Sigmoid colon (tissue), 7 donors: Measurements from ENCODE around the gene MEIOC. TPM values are rescaled to one million over a fixed set of nuclear protein-coding genes. Genes with fewer than 3 reads are reported as not detected.
"Not testable (repeated sequence)": the region's sequence is repeated elsewhere in the genome, so short reads cannot be mapped to it uniquely, and the experiment has no call there.

ENCODE experiments used
- DNase-seq: peaks from one replicate; pipeline ENCODE4 v3.0.0-alpha.2; 2019
- H3K27ac ChIP-seq, 4 donors: fragments of 200-600 bp; sonication (generic); one replicate each; pipeline ENCODE4 v1.5.1; 2016 to 2019; ENCODE audit warnings: mild to moderate bottlenecking in 1 of 4
- H3K27me3 ChIP-seq, 3 donors: fragments of 200-600 bp; sonication (generic); one replicate each; pipeline ENCODE4 v1.5.1; 2019; ENCODE audit warnings: mild to moderate bottlenecking in 1 of 3
- H3K36me3 ChIP-seq, 4 donors: fragments of 200-600 bp; sonication (generic); one replicate each; pipeline ENCODE4 v1.5.1; 2016 to 2019
- H3K4me1 ChIP-seq, 4 donors: fragments of 200-600 bp; sonication (generic); one replicate each; pipeline ENCODE4 v1.5.1; 2017 to 2019
- H3K4me3 ChIP-seq, 4 donors: fragments of 200-600 bp; sonication (generic); one replicate each; pipeline ENCODE4 v1.5.1; 2017 to 2019; ENCODE audit warnings: mild to moderate bottlenecking in 2 of 4, moderate library complexity in 1 of 4
- H3K9me3 ChIP-seq, 4 donors: fragments of 200-600 bp in 3 of 4; sonication (generic) in 3 of 4; one replicate each; pipeline versions ENCODE4 v1.5.1 to v1.6.1; 2013 to 2019
- CTCF ChIP-seq, 4 experiments: fragments of 450-650 bp in 3 of 4; fragments of 200-600 bp in 1 of 4; IDR thresholded peaks; one replicate each; pipeline ENCODE4 v1.5.1; 2016 to 2019; ENCODE audit warnings: antibody characterized with exemption in 4 of 4, mild to moderate bottlenecking in 3 of 4, moderate library complexity in 2 of 4
- EP300 ChIP-seq, 4 donors: sonication (generic); formaldehyde crosslinking; IDR thresholded peaks; one replicate each; pipeline ENCODE4 v1.6.1; 2017; ENCODE audit warnings: antibody characterized with exemption in 4 of 4
- POLR2A ChIP-seq, 2 donors: fragments of 450-650 bp; IDR thresholded peaks; one replicate each; pipeline ENCODE4 v1.6.1; 2016; ENCODE audit warnings: antibody characterized with exemption in 2 of 2, mild to moderate bottlenecking in 2 of 2, moderate library complexity in 2 of 2
- POLR2AphosphoS5 ChIP-seq, 4 donors: sonication (generic); formaldehyde crosslinking; IDR thresholded peaks; one replicate each; pipeline ENCODE4 v1.6.1; 2017; ENCODE audit warnings: antibody characterized with exemption in 4 of 4
- WGBS, 2 donors: extraction: QIAGEN DNeasy Blood & Tissue Kit; methylation state at CpG; one replicate each; pipeline ENCODE4 v1.1.7; 2013; 5-methylcytosine and 5-hydroxymethylcytosine counted together
- intact Hi-C: fragments of 100-400 bp; cut with DNase I; formaldehyde crosslinking; loops from one replicate; pipeline ENCODE4 v1.15.1; 2023
- polyA plus RNA-seq, 3 donors: library from polyadenylated mRNA; stranded (reverse); fragments of 200-250 nt; gene quantifications; one replicate each; pipeline ENCODE4 v1.2.3, GENCODE V29; 2013
- total RNA-seq, 4 donors: library from RNA; depleted of rRNA; stranded (reverse); fragments of >200 nt; gene quantifications; one replicate each; pipeline ENCODE4 v1.1.0, GENCODE V29; 2016
- donor health status: healthy with polysubstance abuse.
- donor health status: Bipolar disorder and iron deficiency.
- donor health status: healthy.

MEIOC gene
- total and polyA plus RNA-seq, 7 donors, result 0.12 to 0.36 TPM; not detected in 5

- intact Hi-C loops, result no loop called here
- Histone ChIP-seq H3K4me3 (no peak overlapping the region), H3K27me3 (no peaks in the 10 kb centered on the region), H3K36me3 (no peaks in the 10 kb centered on the region), H3K4me1 (peaks cover 0 to 9% (median 5%) of the 10 kb centered on the region in 4 donors), H3K27ac (no peak overlapping the region), H3K9me3 (no peaks in the 10 kb centered on the region)
- no peak for DNase-seq
- TF ChIP-seq CTCF (IDR thresholded peaks at IDR 0.05) (peak in 1 of 4 experiments; percentile 19), EP300 (IDR thresholded peaks at IDR 0.05) (no peak)
These were observed 16.3 kb downstream of the MEIOC start for GRCh38 chr17:44672479-44673093.

- Histone ChIP-seq H3K4me1 (peaks cover 0 to 11% (median 5%) of the 10 kb centered on the region in 4 donors), H3K4me3 (no peak overlapping the region), H3K36me3 (peaks cover 0 to 13% (median 0%) of the 10 kb centered on the region in 4 donors), H3K27ac (no peak overlapping the region), H3K27me3 (no peaks in the 10 kb centered on the region), H3K9me3 (no peaks in the 10 kb centered on the region)
- DNase-seq, result no peak
- no peak for TF ChIP-seq POLR2AphosphoS5 (IDR thresholded peaks at IDR 0.05)
- TF ChIP-seq POLR2A (IDR thresholded peaks at IDR 0.05), result no peak
- intact Hi-C loops, result no loop called here
- WGBS, 2 donors, result 80 to 84% methylated on average over 2 of the region's 2 CpGs
These were observed 17.6 kb downstream of the MEIOC start for GRCh38 chr17:44673893-44674292.

- Histone ChIP-seq H3K9me3 (no peaks in the 10 kb centered on the region), H3K27ac (peak overlapping the region in 1 of 4 donors; percentile 20), H3K4me1 (peaks cover 0 to 11% (median 5%) of the 10 kb centered on the region in 4 donors), H3K4me3 (no peak overlapping the region), H3K36me3 (peaks cover 4 to 45% (median 12%) of the 10 kb centered on the region in 4 donors), H3K27me3 (no peaks in the 10 kb centered on the region)
- intact Hi-C loops, result no loop called here
- WGBS, 2 donors, result 63 to 90% methylated on average over 2 of the region's 2 CpGs
- TF ChIP-seq CTCF (IDR thresholded peaks at IDR 0.05) (no peak), POLR2A (IDR thresholded peaks at IDR 0.05) (no peak)
- DNase-seq, result no peak
These were observed 20.9 kb downstream of the MEIOC start for GRCh38 chr17:44677136-44677535.

GRCh38 chr17:44683303-44683702, 27.0 kb downstream of the MEIOC start:
- H3K4me3 ChIP-seq, H3K27ac ChIP-seq, H3K4me1 ChIP-seq, DNase-seq, H3K9me3 ChIP-seq, intact Hi-C loops, H3K27me3 ChIP-seq: not testable (repeated sequence)
- peaks cover 12 to 72% (median 13%) of the 10 kb centered on the region in 4 donors for H3K36me3 ChIP-seq
- WGBS, 2 donors, result 81 to 91% methylated on average over 4 of the region's 4 CpGs

GRCh38 chr17:44687756-44688155, 31.5 kb downstream of the MEIOC start:
- WGBS, 2 donors, result 89 to 92% methylated on average over 1 of the region's 1 CpG
- Histone ChIP-seq H3K27me3 (no peaks in the 10 kb centered on the region), H3K27ac (no peak overlapping the region), H3K4me1 (peaks cover 0 to 21% (median 17%) of the 10 kb centered on the region in 4 donors), H3K4me3 (no peak overlapping the region), H3K36me3 (peaks cover 0 to 27% (median 5%) of the 10 kb centered on the region in 4 donors), H3K9me3 (no peaks in the 10 kb centered on the region)
- intact Hi-C loops, result no loop called here
- TF ChIP-seq POLR2AphosphoS5 (IDR thresholded peaks at IDR 0.05) (no peak), CTCF (IDR thresholded peaks at IDR 0.05) (no peak), EP300 (IDR thresholded peaks at IDR 0.05) (no peak), POLR2A (IDR thresholded peaks at IDR 0.05) (no peak)
- no peak for DNase-seq

- H3K36me3 ChIP-seq, result peaks cover 0 to 23% (median 2%) of the 10 kb centered on the region in 4 donors
- peak overlapping the region in 2 of 4 donors; percentile 85 to 87 for H3K27ac ChIP-seq
- TF ChIP-seq CTCF (IDR thresholded peaks at IDR 0.05) (no peak), EP300 (IDR thresholded peaks at IDR 0.05) (no peak), POLR2A (IDR thresholded peaks at IDR 0.05) (no peak), POLR2AphosphoS5 (IDR thresholded peaks at IDR 0.05) (no peak)
- WGBS, 2 donors, result 92 to 94% methylated on average over 2 of the region's 2 CpGs
- no peaks in the 10 kb centered on the region for H3K27me3 ChIP-seq
- H3K9me3 ChIP-seq, result no peaks in the 10 kb centered on the region
- intact Hi-C loops, result no loop called here
- DNase-seq, result no peak
- H3K4me3 ChIP-seq, result no peak overlapping the region
- peaks cover 0 to 21% (median 17%) of the 10 kb centered on the region in 4 donors for H3K4me1 ChIP-seq
These were observed 31.9 kb downstream of the MEIOC start for GRCh38 chr17:44688200-44688599.
